IPS-15b (cell line): Measurements from ENCODE around the gene ZNF496.
"Not testable (repeated sequence)": the region's sequence is repeated elsewhere in the genome, so short reads cannot be mapped to it uniquely, and the experiment has no call there.

Source experiments
- H3K27me3 ChIP-seq: one replicate; pipeline ENCODE4 v1.6.1; 2013; ENCODE audit warnings: low read length; ENCODE audit not compliant: control insufficient read depth, insufficient read depth
- H3K36me3 ChIP-seq: one replicate; pipeline ENCODE4 v1.6.1; 2013; ENCODE audit warnings: low read length; ENCODE audit not compliant: control insufficient read depth, insufficient read depth
- H3K4me1 ChIP-seq: one replicate; pipeline ENCODE4 v1.6.1; 2013; ENCODE audit warnings: mild to moderate bottlenecking, low read length; ENCODE audit not compliant: control insufficient read depth, insufficient read depth
- H3K4me3 ChIP-seq: one replicate; pipeline ENCODE4 v1.5.1; 2013; ENCODE audit warnings: low read depth, low read length
- H3K9ac ChIP-seq: one replicate; pipeline ENCODE4 v1.6.1; 2013; ENCODE audit warnings: low read depth, mild to moderate bottlenecking, low read length
- H3K9me3 ChIP-seq: one replicate; pipeline ENCODE4 v1.6.1; 2013; ENCODE audit warnings: mild to moderate bottlenecking, low read length; ENCODE audit not compliant: control insufficient read depth, insufficient read depth

ZNF496 gene

DNA sequence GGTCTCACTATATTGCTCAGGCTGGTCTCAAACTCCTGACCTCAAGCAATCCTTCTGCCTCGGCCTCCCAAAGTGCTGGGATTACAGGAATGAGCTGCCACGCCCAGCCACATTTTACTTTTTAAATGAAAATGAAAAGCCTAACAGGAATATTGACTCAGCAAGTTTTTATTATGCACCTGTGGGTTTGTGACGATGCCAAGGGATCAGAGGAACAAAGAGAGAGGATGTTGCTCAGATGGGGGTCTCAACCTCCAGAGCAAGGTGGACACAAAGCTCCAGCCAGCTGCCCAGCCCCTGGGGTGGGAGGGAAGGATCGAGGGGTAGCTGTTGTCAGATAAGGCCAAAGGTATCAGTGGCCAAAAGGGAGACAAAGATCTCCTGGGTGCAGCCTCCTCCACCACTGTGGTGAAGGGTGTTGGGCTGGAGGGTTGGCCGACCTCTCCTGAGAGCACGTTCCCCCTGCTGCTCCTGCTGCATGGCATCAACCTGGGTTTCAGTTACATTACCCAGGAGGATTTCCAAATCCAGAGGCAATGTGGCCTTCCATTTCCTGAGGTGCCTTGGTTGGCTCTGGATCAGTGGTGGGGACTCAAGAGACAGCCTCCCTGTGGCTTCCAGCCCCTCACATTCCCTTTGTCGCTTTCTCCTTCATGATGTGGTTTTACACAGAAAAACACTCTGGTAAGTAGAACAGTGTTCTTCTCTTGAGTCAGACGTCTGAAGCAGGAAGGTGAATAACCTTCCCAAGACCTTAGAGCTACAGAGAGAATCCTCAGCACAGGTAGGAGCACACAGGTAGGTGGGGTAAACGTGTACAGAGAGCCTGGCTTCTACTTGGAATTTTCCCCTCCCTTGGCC is 34.2 kb downstream of the ZNF496 start:
- H3K4me3 ChIP-seq, result no peak overlapping the region
- H3K4me1 ChIP-seq, result peaks cover 56% of the 10 kb centered on the region
- H3K36me3 ChIP-seq, result peaks cover 20% of the 10 kb centered on the region
- H3K9ac ChIP-seq, result no peak overlapping the region
- H3K9me3 ChIP-seq, result no peaks in the 10 kb centered on the region
- H3K27me3 ChIP-seq, result no peaks in the 10 kb centered on the region

DNA sequence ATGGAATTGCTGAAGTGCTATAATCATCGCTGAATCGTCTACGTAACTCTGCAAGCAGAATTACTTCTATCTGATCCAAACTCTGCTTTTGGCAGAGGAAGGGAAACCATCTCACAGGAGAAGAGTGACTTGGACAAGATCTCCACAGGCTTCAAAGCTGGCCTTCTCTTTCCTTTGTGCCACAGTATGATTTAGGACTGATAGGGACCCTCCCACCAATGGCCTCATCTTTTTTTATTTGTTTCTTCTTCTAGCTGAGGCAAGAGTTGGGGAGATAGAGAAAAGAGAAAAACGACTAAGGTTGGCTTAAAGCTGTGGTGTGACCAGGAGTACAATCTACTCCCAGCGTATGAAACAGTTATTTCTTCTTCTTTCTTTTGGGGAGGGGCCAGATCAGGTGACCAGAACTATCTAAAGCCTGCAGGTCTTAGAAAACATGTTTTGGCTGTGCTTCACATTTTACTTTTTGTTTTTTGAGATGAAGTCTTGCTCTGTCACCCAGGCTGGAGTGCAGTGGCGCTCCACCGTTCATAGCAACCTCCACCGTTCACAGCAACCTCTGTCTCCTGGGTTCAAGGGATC is 35.0 kb downstream of the ZNF496 start:
- Histone ChIP-seq H3K9me3 (no peaks in the 10 kb centered on the region), H3K4me1 (peaks cover 60% of the 10 kb centered on the region), H3K9ac (no peak overlapping the region), H3K4me3 (no peak overlapping the region), H3K36me3 (peaks cover 15% of the 10 kb centered on the region), H3K27me3 (no peaks in the 10 kb centered on the region)

- Histone ChIP-seq H3K4me1 (peaks cover 64% of the 10 kb centered on the region), H3K9me3 (no peaks in the 10 kb centered on the region), H3K36me3 (peaks cover 9% of the 10 kb centered on the region)
Measured at GRCh38 chr1:247295746-247296145, 35.9 kb downstream of the ZNF496 start.

DNA sequence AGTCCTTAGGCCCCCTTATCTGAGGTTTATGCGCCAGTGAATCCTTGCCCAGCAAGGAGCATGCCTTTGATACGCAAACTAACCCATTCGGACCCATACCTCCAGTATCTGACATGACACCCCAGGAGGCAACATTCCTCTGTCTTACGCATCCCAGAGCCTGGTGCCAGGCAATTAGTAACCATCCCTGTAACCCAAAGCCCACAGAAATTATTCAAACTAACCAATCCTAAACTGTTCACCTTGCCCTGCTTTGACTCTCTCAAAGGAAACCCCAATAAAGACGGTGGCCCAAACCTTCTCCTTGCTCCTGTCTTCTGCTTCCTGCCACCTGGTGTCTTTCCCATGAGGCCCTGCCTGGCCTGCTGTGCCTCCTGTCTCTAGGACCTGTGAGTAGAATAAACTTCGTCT is 36.4 kb downstream of the ZNF496 start:
- H3K9ac ChIP-seq, result no peak overlapping the region
- H3K4me1 ChIP-seq, result peaks cover 64% of the 10 kb centered on the region
- no peaks in the 10 kb centered on the region for H3K9me3 ChIP-seq
- H3K36me3 ChIP-seq, result peaks cover 6% of the 10 kb centered on the region
- H3K27me3 ChIP-seq, result no peaks in the 10 kb centered on the region
- H3K4me3 ChIP-seq, result no peak overlapping the region

More at GRCh38 chr1:247295746-247296145, 35.9 kb downstream of the ZNF496 start:
- Histone ChIP-seq H3K9ac (no peak overlapping the region), H3K4me3 (no peak overlapping the region), H3K27me3 (no peaks in the 10 kb centered on the region)

- Histone ChIP-seq H3K4me1 (peaks cover 61% of the 10 kb centered on the region), H3K9ac (no peak overlapping the region), H3K27me3 (no peaks in the 10 kb centered on the region), H3K36me3 (no peaks in the 10 kb centered on the region), H3K4me3 (no peak overlapping the region), H3K9me3 (no peaks in the 10 kb centered on the region)
Measured at GRCh38 chr1:247294282-247294681, 37.4 kb downstream of the ZNF496 start.

- Histone ChIP-seq H3K36me3 (no peaks in the 10 kb centered on the region), H3K9me3 (no peaks in the 10 kb centered on the region), H3K9ac (no peak overlapping the region), H3K4me1 (peaks cover 49% of the 10 kb centered on the region), H3K27me3 (no peaks in the 10 kb centered on the region), H3K4me3 (no peak overlapping the region)
Measured at GRCh38 chr1:247293047-247293446, 38.6 kb downstream of the ZNF496 start.

- no peak overlapping the region for H3K4me3 ChIP-seq
- H3K9me3 ChIP-seq, result no peaks in the 10 kb centered on the region
- H3K27me3 ChIP-seq, result no peaks in the 10 kb centered on the region
- peaks cover 41% of the 10 kb centered on the region for H3K4me1 ChIP-seq
- H3K9ac ChIP-seq, result no peak overlapping the region
- no peaks in the 10 kb centered on the region for H3K36me3 ChIP-seq
Measured at GRCh38 chr1:247291833-247292561, 39.7 kb downstream of the ZNF496 start.

GRCh38 chr1:247291161-247291560 is 40.5 kb downstream of the ZNF496 start:
- Histone ChIP-seq H3K4me3 (no peak overlapping the region), H3K9me3 (no peaks in the 10 kb centered on the region), H3K27me3 (no peaks in the 10 kb centered on the region), H3K36me3 (no peaks in the 10 kb centered on the region), H3K4me1 (peaks cover 39% of the 10 kb centered on the region), H3K9ac (no peak overlapping the region)

GRCh38 chr1:247290576-247290975 is 41.1 kb downstream of the ZNF496 start:
- no peaks in the 10 kb centered on the region for H3K27me3 ChIP-seq
- H3K36me3 ChIP-seq, result no peaks in the 10 kb centered on the region
- H3K4me1 ChIP-seq, result peaks cover 33% of the 10 kb centered on the region
- no peak overlapping the region for H3K9ac ChIP-seq
- no peak overlapping the region for H3K4me3 ChIP-seq
- H3K9me3 ChIP-seq, result no peaks in the 10 kb centered on the region

GRCh38 chr1:247289274-247289892 is 42.3 kb downstream of the ZNF496 start:
- H3K9ac ChIP-seq, H3K27me3 ChIP-seq, H3K36me3 ChIP-seq, H3K4me3 ChIP-seq, H3K9me3 ChIP-seq: not testable (repeated sequence)
- H3K4me1 ChIP-seq, result peaks cover 21% of the 10 kb centered on the region

GRCh38 chr1:247288341-247288740 is 43.3 kb downstream of the ZNF496 start:
- H3K36me3 ChIP-seq, result no peaks in the 10 kb centered on the region
- peaks cover 13% of the 10 kb centered on the region for H3K4me1 ChIP-seq
- no peak overlapping the region for H3K4me3 ChIP-seq
- no peak overlapping the region for H3K9ac ChIP-seq
- no peaks in the 10 kb centered on the region for H3K27me3 ChIP-seq
- H3K9me3 ChIP-seq, result no peaks in the 10 kb centered on the region
